HG03378 (cell line): ENCODE data around the gene NCOA6.

Experiments used
- ATAC-seq: cut with Tn5 transposase; IDR thresholded peaks from one replicate; pipeline ENCODE4 v1.9.1; 2021; ENCODE audit warnings: mild to moderate bottlenecking, moderate library complexity; ENCODE audit not compliant: unreplicated experiment

NCOA6 gene

GRCh38 chr20:34825530-34826362 is at the start of gene NCOA6:
NCOA6 (minus strand) TSS chr20:34825651; CDS start chr20:34782355, 43,296 bp downstream.
- peak; percentile 23 for ATAC-seq

GRCh38 chr20:34874094-34874654 is 48.7 kb upstream of the NCOA6 start:
- ATAC-seq: no peak

DNA sequence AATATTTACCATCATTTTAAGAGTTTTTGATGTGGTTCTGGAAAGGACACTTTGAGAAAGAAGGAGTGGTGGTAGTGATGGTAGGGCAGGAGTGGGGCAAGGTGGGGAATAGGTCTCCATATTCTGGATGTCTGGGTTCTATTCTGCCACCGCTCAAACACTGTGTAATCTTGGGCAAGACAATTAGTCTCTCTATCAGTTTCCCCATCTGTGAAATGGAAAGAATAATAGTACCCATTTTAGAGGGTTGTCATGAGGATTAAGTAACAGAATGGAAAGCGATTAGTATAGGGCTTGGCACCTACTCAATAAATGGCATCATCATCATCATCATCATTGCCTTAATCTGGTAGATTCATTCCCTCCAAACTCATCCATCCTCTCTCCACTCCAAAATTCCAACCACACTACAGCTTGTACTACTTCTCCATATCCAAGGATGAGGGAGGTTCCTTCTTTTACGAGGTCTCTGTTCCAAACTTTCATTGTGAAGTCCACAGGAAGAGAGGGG is 48.2 kb upstream of the NCOA6 start:
- ATAC-seq: no peak

- no peak for ATAC-seq
These were observed 47.3 kb upstream of the NCOA6 start, which contains the start of gene GGT7 for GRCh38 chr20:34872622-34873224. GGT7 (minus strand) TSS chr20:34872856; CDS start chr20:34872815, 41 bp downstream.

GRCh38 chr20:34871966-34872621 is 46.6 kb upstream of the NCOA6 start:
- ATAC-seq: no peak

- ATAC-seq: no peak
These were observed 46.0 kb upstream of the NCOA6 start for GRCh38 chr20:34871320-34871926.

GRCh38 chr20:34864216-34864615 is 38.8 kb upstream of the NCOA6 start:
- no peak for ATAC-seq

GRCh38 chr20:34863421-34863965 is 38.0 kb upstream of the NCOA6 start:
- no peak for ATAC-seq

DNA sequence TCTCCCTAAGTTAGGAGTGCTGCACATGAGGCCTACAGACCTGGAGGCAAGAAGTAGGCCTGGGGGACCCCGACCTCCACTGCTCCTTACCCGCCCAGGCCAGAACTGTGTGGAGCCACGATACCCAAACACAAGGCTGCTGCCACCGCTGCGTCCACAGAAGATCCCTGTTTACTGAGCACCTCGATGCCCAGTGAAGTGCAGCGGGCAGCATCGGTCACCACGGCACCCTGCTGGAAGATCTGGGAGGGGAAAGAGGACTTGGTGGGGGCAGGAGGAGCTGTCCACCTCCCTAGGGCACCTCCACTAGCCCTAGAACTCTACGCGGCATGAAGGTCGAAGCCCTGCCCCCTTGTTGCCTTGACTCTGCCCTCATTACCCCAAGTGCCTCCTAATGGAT is 37.3 kb upstream of the NCOA6 start:
- no peak for ATAC-seq

GRCh38 chr20:34861386-34862084 is 36.1 kb upstream of the NCOA6 start:
- ATAC-seq: no peak

GRCh38 chr20:34859826-34860545 is 34.5 kb upstream of the NCOA6 start:
- ATAC-seq: no peak

DNA sequence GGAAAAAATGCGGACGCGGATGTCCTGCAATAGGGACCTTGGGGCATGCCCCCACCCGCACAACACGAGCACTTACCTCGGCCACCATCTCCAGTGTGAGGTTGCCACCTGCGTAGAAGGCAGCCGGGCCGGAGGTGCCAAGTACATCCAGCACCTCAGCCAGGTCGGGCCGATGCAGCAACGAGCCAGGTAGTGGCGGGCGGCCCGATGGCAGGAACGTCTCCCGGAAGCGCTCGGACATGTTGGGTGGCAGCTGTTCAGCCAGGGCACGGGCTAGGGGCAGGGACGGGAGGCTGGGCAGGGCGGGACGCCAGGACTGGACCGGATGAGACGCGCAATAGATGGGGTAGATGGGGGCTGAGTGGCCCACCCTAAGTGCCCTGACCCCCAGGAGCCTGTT is 33.9 kb upstream of the NCOA6 start:
- ATAC-seq: no peak

DNA sequence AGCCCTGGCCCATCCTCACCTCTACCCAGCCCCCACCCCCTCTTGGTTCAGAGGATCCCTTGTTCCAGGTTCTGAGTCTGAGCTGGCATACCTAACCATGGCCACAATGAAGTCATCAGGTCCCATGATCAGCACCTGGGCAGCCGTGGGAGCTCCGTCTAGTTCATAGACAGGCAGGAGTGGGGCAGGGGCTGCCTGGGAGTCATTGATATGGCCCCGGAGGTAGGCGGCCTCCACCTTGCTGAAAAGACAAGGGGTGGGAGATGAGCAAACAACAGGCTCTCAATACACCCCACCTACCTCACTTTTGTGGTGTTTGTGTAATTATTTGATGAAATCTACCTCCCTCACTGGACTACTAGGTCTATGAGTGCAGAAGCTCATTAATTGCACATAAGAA is 26.8 kb upstream of the NCOA6 start:
- no peak for ATAC-seq

- no peak for ATAC-seq
These were observed 25.5 kb upstream of the NCOA6 start for GRCh38 chr20:34850969-34851368.

- no peak for ATAC-seq
These were observed 24.3 kb upstream of the NCOA6 start for GRCh38 chr20:34849778-34850177.

DNA sequence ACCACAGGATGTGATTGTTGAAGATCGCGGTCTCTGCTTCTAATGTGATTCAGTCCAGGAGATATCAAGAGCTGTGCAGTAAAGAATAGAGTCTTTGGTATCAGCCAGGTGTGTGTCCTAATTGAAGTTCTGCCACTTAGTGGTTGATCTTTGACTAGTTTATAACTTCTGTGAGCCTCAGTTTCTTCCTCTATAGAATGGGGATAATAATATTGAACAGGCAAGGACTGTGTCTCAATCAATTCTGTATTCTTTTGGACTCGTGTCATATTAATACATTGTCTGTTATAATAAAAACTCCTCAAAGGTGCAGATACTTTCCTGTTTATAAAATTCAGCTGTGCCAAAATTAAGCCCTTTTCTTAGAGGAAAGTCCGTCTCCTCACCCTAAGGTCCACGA is 23.1 kb upstream of the NCOA6 start:
- no peak for ATAC-seq

DNA sequence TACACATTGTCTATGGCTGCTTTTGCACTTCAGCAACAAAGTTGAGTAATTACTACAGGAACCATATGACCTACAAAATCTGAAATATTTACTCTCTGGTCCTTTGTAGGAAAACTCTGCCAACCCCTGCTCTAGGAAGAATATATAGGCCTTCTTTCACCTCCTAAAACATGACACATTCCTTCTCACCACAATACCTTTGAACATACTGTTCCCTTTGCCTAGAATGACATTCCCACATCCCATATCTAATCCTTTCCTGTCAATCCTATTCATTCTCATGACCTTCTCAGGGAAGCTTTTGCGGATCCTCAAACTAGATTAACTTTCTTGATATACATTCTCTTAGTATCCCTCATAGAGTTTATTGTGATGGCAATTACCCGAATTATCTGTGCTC is 18.0 kb upstream of the NCOA6 start:
- no peak for ATAC-seq

DNA sequence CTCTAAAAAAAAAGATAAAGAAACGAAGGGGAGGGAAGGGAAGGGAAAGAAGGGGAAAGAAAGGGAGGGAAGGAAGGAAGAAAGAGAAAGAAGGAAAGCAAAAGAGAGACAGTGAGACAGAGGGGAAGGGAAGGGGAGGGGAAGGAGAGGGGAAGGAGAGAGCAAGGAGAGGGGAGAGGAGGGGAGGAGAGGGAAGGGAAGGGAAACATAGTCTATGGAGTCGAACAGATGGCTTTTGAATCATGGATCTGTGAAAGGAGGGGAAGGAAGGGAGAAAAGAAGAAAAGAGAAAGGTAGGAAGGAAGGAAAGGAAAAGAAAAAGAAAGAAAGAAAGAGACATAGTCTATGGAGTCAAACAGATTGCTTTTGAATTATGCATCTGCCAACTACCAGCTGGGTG is 16.7 kb upstream of the NCOA6 start:
- no peak for ATAC-seq

GRCh38 chr20:34834459-34834893 is 9.0 kb upstream of the NCOA6 start:
- ATAC-seq: no peak
